ENCODE data around the gene MRPL17. TPM values are rescaled to one million over a fixed set of nuclear protein-coding genes. Genes with fewer than 3 reads are reported as not detected.

The MRPL17 gene
- total and polyA plus RNA-seq, 2 of the 13 experiments (the other 11 are each of a cell fraction or from before 2014, with no cell fraction given) = 59.4 to 90.0 TPM

- Histone ChIP-seq H3K9ac (ENCODE audit: insufficient read depth, low read depth, low read length) (no peak overlapping the region), H2AFZ (ENCODE audit: low read length) (no peak overlapping the region), H3K4me1 (ENCODE audit: insufficient read depth, low read length) (peaks cover 30% of the 10 kb centered on the region), H3K27me3 (ENCODE audit: control insufficient read depth in 1 of 2, insufficient read depth in 2 of 2, low read length in 2 of 2) (peaks cover 3 to 70% of the 10 kb centered on the region in 2 experiments; a peak in 3 of 5 replicates), H4K20me1 (ENCODE audit: insufficient read depth, low read length) (no peaks in the 10 kb centered on the region), H3K36me3 (replicated peaks in 1 of 2; ENCODE audit: control insufficient read depth in 1 of 2, insufficient read depth in 2 of 2, low read length in 2 of 2) (no peaks in the 10 kb centered on the region), H3K4me3 (replicated peaks in 1 of 3; ENCODE audit: insufficient read depth in 1 of 3, low read depth in 2 of 3, low read length in 3 of 3) (no peak overlapping the region), H3K9me3 (ENCODE audit: low read length) (no peaks in the 10 kb centered on the region), H3K79me2 (ENCODE audit: insufficient read depth, low read length) (no peaks in the 10 kb centered on the region), H3K27ac (ENCODE audit: extremely low read length, insufficient read depth, low read length) (no peak overlapping the region), H3K4me2 (ENCODE audit: low read depth, low read length) (no peak overlapping the region)
- FAIRE-seq = no peak
- ChIA-PET CTCF (ENCODE audit: low intra/inter-chr PET ratio, low total read pairs) (no interaction called here), POLR2A (no interaction called here)
- DNase-seq (ENCODE audit: low spot score) = no peak
- intact Hi-C loops (cut with micrococcal nuclease; ENCODE audit: unreplicated experiment) = no loop called here
- no peak for TF ChIP-seq ZNF205 (CRISPR knock-in tag; IDR thresholded peaks at IDR 0.05)
- no peak for TF ChIP-seq ZSCAN31 (CRISPR knock-in tag; IDR thresholded peaks at IDR 0.05; ENCODE audit: low read depth)
- TF ChIP-seq ZNF784 (CRISPR knock-in tag; IDR thresholded peaks at IDR 0.05; ENCODE audit: borderline replicate concordance) = no peak
- TF ChIP-seq PRMT3 (CRISPR knock-in tag; IDR thresholded peaks at IDR 0.05; ENCODE audit: borderline replicate concordance, low read depth) = no peak
- TF ChIP-seq ZNF720 (CRISPR knock-in tag; IDR thresholded peaks at IDR 0.05) = no peak
- no peak for TF ChIP-seq KLF13 (CRISPR knock-in tag; IDR thresholded peaks at IDR 0.05)
- TF ChIP-seq SRSF9 (IDR thresholded peaks at IDR 0.05; ENCODE audit: borderline replicate concordance, insufficient read depth, low read depth, low read length, poor library complexity, severe bottlenecking) = no peak
- TF ChIP-seq CENPBD1 (CRISPR knock-in tag; IDR thresholded peaks at IDR 0.05; ENCODE audit: borderline replicate concordance, low read depth) = no peak
- TF ChIP-seq KDM1A (CRISPR knock-in tag; IDR thresholded peaks at IDR 0.05) = no peak
- TF ChIP-seq TBX3 (IDR thresholded peaks at IDR 0.05; ENCODE audit: borderline replicate concordance) = no peak
- TF ChIP-seq ZNF331 (CRISPR knock-in tag; IDR thresholded peaks at IDR 0.05) = no peak
- no peak for TF ChIP-seq ZNF580 (CRISPR knock-in tag; IDR thresholded peaks at IDR 0.05; ENCODE audit: borderline replicate concordance, low read depth)
- TF ChIP-seq ZBTB38 (CRISPR knock-in tag; IDR thresholded peaks at IDR 0.05) = no peak
- no peak for TF ChIP-seq ZSCAN29 (CRISPR knock-in tag; conservative IDR thresholded peaks at IDR 0.05)
- no peak for TF ChIP-seq TEAD3 (CRISPR knock-in tag; optimal IDR thresholded peaks at IDR 0.05; ENCODE audit: borderline replicate concordance)
- no peak for TF ChIP-seq IKZF4 (CRISPR knock-in tag; IDR thresholded peaks at IDR 0.05; ENCODE audit: borderline replicate concordance, low read depth, not compliant biosample characterization)
- no peak for TF ChIP-seq MAFG (CRISPR knock-in tag; IDR thresholded peaks at IDR 0.05)
- no peak for ATAC-seq
- no CpG with 5 or more reads among the region's 26 CpGs for WGBS (ENCODE audit: low lambda C conversion rate)
- in situ Hi-C loops (cut with HindIII; ENCODE audit: extremely low pct_ligation_motif_present, low pct_unique_long_range_greater_than_20kb) = no loop called here
- no TSS peak for BruUV-seq (replicated peaks)
Observed at GRCh38 chr11:6640985-6641701, 42.0 kb downstream of the MRPL17 start.

Data from HepG2 (cell line).